ENCODE measurements around the gene BIRC3.
A peak's percentile ranks its signal among the peaks of the same experiment; 100 is the strongest.

The BIRC3 gene

GRCh38 chr11:102375720-102376399, 58.6 kb downstream of the BIRC3 start:
- DNase-seq (ENCODE audit: low read depth): no peak

DNA sequence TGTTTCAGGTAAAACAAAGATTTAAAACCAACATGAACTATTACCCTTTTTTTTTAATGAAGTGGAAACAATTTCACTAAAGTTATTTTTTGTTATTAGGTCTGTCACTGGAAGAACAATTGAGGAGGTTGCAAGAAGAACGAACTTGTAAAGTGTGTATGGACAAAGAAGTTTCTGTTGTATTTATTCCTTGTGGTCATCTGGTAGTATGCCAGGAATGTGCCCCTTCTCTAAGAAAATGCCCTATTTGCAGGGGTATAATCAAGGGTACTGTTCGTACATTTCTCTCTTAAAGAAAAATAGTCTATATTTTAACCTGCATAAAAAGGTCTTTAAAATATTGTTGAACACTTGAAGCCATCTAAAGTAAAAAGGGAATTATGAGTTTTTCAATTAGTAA, 60.6 kb downstream of the BIRC3 start:
- DNase-seq (ENCODE audit: low read depth): no peak

GRCh38 chr11:102378818-102379217, 61.5 kb downstream of the BIRC3 start:
- DNase-seq (ENCODE audit: low read depth): no peak

GRCh38 chr11:102382384-102382783, 65.1 kb downstream of the BIRC3 start:
- DNase-seq (ENCODE audit: low read depth): no peak

GRCh38 chr11:102383839-102384238, 66.6 kb downstream of the BIRC3 start:
- no peak for DNase-seq (ENCODE audit: low read depth)

DNA sequence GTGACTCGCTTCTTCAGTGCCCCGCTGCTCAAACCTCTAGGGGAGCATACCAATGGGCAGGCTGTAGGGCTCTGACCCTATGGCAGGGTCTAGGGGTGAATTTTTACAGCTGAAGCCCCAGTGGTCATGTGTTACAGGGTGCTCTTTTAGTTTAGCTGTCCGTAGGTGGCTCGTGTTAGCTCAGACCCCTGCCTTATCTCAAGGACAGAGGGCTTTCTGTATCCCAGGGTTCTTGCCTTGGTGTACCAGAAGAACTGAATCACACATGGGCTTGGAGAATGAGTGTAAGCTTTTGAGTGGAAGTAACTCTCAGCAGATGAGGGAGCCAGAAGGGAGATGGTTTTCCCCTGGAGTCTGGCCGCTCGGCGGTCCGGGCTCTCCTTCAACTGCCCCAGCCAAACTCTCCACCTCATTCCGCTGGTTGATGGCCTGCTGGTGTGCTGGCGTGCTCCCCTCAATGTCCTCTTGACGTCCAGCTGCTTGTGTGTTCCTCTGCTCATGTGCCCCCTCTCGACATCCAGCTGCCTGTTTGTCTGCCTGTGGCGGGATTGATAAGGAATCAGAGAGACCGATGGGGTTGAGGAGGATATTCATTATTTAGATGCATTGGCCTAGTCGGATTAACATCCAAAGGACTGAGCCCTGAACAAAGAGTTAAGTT, 67.3 kb downstream of the BIRC3 start:
- DNase-seq (ENCODE audit: low read depth): peak; percentile 48

GRCh38 chr11:102385085-102386007, 68.1 kb downstream of the BIRC3 start:
- no peak for DNase-seq (ENCODE audit: low read depth)

GRCh38 chr11:102386136-102386734, 69.0 kb downstream of the BIRC3 start:
- no peak for DNase-seq (ENCODE audit: low read depth)

DNA sequence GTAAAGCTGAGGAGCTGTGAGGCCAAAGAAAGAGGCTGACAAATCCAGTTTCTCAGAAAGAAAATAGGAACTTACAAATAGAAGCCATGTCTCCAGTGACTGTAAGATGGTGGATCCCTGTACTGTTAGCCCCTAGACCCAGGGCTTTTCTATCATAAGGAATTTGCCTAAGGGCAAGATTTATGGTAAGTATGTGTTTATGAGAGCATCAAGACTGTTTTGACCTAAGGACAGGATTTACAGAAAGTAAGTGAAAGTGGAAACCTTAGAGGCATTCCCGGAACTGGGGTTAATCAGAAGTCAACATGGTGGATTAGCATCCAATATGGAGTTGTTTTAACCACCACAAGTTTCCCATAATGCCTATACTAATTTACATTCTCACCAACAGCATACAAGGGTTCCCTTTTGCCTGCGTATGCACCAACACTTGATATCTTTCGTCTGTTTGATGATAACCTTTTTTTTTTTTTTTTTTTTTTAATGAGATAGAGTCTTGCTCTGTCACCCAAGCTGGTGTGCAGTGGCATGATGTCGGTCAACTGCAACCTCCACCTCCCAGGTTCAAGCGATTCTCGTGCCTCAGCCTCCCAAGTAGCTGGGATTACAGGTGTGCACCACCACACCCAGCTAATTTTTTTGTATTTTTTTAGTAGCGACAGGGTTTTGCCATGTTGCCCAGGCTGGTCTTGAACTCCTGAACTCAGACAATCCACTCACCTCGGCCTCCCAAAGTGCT, 69.9 kb downstream of the BIRC3 start:
- DNase-seq (ENCODE audit: low read depth): no peak

Data from CMK (cell line).